HG03565 (cell line): ENCODE data around the gene PRDM15.

Experiments used
- ATAC-seq: cut with Tn5 transposase; IDR thresholded peaks from one replicate; pipeline ENCODE4 v1.9.1; 2021; ENCODE audit warnings: mild to moderate bottlenecking, moderate library complexity; ENCODE audit not compliant: unreplicated experiment

The PRDM15 gene

DNA sequence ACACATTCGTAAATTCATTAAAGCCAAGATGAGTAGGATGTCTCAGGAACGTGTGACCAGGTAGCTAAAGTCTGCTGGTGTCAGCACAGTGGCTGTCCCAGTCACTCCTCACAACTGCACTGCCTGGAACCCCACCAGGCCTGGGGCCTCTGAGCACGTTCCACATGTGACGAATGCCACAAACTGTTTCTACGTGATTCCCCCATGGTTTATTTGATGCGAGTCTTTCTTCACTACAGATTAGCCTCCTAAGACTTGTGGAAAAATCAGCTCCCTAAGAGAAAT lies 33.2 kb downstream of the PRDM15 start:
- no peak for ATAC-seq

DNA sequence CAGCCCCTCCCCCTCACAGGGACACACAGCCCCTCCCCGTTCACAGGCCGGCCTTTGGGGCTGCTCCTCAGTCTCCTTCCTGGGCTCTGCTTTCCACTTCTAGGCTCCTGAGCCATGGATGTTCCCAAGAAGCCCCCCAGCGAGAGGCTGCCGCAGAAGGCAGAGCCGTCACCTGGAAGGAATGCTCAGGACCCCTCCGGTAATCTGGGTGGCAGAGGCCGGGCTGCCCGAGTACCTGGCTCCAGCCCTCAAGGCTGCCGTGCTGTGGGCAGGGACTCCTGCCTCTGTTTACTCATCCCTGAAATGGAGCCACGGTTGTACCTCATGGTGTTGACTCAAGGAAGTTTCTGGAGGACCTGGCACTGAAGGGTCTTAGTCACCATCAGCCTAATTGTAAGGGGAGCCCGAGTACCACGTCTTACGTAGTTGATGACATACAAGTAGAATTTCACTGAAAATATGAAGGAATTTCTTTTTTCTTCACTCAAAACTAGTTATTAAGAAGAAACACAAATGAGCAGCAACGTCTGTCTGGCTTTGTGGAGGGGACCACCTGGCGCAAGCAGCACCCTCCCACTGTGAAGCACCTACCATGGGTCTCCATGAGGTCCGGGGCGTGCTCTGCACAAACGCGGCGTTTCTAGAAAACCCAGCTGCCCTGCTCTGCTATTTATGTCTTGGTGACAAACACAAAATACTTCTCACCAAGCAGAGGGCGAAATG lies 33.7 kb downstream of the PRDM15 start:
- no peak for ATAC-seq

- ATAC-seq: no peak
Observed at GRCh38 chr21:41843584-41843983, 35.6 kb downstream of the PRDM15 start.

- ATAC-seq: no peak
Observed at GRCh38 chr21:41840880-41841279, 38.3 kb downstream of the PRDM15 start.

DNA sequence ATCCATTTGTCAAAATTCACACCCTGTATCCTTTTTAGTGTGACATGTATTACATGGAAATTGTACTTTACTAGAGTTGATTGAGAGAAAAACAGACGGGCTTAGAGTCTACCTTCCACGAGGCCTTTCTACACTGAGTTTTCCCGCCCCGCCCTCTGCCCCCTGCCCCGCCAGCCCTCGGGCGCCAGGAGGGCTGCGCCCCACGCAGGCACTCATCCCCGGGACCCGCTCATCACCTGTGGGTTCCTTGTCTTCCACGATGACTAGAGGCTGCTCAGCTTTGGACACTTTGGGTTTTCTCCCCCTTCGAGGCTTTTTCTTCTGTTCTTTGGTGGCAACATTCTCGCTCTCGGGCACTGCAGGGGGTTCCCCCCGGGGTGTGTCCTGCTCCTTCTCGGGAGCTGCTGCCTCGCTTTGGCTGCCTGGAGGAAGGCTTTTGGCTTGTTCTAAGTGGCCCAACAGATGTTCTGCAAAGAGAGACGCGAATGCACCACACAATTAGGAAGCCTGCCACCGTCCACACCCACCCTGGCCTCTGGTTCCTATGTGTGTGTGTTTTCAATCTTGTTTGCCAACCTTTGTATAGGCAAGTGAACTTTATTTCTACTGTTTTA lies 39.6 kb downstream of the PRDM15 start:
- no peak for ATAC-seq

GRCh38 chr21:41837756-41838297 lies 41.3 kb downstream of the PRDM15 start:
- ATAC-seq: no peak

- no peak for ATAC-seq
Observed at GRCh38 chr21:41836166-41837015, 42.8 kb downstream of the PRDM15 start.

GRCh38 chr21:41835711-41836154 lies 43.4 kb downstream of the PRDM15 start:
- no peak for ATAC-seq

DNA sequence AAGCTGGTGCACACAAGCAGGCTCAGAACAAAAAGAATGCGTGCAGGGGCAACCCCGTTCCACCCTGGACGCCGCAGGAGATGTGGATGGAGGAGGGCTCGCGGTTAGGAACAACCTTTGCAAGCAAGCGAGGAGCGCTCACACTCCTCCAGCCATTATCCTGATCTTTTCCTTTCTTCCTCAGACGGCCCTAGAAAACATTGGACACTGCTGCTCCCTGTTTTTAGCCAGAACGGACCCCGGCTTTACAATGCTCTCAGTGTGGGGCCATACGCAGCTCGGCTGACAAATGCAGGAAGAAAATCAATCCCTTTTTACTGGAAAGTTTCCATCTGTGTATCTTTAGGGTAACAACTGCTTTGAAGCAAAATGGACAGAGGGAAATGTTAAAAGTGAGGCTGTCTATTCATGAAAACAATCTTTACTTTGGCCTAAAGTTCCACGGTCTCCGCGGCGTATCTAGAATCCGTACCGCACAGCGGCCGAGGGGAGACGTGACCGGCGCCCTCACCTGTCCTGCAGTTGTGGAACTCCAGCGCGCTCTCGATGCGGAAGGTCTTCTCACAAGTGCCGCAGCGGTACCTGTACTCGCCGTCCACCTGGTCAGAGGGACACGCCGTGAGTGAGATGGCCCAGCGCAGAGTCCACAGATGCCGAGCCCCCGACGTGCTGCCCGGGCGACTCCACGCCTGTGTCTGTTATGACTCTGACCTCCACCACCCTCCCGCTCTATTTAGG lies 44.0 kb downstream of the PRDM15 start:
- no peak for ATAC-seq

DNA sequence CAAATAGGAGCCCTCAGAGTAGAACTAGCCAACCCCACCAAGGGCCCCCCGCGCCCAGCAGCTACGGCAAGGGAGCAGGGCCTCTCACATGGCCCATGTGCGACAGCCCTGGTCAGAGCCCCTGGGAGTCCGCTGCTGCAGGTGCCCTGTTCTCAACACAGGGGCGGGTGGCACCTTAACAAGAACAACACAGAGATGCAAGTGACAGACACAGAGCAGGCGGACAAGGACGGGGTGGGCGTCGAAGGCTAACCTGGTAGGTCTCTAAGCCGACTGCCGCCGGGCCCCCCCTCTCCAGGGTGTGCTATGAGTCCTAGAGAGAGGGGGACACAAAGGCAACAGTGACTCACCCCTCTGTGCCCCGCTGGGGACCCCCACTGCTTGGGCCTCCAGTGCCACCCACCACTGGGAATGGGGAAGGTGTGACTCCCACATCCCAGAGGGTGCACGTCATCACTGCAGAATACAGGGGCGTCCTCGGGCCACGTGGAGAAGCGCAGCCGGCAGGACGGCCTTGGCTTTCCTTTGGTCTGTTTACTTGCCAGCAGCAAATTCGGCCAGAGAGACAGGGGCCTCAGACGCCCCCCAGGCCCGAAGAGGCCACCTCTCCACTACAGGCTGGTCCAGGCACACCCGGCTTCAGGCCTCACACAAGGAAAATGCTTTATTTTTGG lies 44.8 kb downstream of the PRDM15 start:
- no peak for ATAC-seq

DNA sequence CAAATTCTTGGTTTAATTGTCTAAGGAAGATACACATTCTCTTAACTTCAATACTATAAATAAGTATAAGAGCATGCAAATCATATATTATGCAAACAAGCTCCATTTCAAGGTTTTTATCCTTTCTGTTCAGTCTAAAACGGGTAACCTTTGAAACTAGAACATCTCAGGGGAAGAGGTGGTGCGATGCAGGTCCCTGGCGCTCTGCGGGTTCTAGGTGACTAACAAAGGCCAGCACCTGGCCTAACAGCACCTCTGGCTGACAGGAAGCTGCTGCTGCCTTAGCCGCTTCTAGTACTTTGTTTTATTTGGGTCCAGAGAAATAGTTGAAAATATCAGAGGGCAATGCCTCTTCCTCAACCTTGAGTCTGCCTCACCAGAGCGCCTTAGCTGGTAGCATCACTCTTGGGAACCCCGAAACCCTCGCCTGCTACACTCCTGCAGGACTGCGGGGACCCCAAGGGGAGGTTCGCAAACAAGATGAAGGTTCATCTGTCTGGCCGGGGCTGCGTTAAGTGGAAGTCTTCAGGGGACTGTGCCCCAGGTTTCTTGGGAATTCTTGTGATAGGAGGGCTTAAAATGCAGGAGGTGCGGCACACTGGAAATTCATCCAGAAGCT lies 45.5 kb downstream of the PRDM15 start:
- peak; percentile 54 for ATAC-seq

DNA sequence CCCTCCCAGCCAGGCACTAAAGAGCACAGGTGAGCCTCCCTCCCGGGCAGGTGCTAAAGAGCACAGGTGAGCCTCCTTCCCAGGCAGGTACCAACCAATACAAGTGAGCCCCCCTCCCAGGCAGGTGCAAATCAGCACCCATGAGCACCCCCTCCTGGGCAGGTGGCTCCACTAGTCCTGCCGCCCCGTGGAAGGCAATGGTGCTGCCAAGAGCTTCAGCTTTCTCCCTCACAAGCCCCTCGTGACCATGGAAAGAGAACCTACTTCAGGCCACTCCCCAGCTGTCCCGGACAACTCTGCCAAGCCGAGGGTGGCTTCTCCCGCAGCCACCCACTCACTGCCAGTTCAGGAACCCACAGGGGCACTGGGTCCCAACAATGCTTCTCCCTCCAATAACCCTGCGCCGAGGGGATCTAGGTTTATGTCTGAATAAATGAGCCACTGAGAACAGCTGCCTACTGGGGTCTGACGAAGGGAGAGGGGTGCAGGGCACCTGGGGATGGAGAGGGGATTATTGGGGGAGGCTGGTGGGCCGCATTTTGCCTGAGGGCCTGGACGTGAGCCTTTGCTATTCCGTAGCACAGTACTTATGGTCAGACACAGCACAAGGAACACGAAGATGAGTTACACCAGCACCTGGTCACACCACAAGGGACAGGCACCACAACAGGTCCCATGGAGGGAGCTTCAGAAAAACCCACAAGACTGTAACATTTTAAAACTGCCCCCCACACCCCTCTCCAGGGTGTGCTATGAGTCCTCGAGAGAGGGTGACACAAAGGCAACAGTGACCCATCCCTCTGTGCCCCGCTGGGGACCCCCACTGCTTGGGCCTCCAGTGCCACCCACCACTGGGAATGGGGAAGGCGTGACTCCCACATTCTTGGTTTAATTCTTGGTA lies 46.3 kb downstream of the PRDM15 start:
- ATAC-seq: peak; percentile 37

GRCh38 chr21:41831866-41832595 lies 47.1 kb downstream of the PRDM15 start:
- no peak for ATAC-seq

GRCh38 chr21:41831453-41831831 lies 47.7 kb downstream of the PRDM15 start:
- ATAC-seq: no peak

- ATAC-seq: no peak
Observed at GRCh38 chr21:41830764-41831452, 48.2 kb downstream of the PRDM15 start.

DNA sequence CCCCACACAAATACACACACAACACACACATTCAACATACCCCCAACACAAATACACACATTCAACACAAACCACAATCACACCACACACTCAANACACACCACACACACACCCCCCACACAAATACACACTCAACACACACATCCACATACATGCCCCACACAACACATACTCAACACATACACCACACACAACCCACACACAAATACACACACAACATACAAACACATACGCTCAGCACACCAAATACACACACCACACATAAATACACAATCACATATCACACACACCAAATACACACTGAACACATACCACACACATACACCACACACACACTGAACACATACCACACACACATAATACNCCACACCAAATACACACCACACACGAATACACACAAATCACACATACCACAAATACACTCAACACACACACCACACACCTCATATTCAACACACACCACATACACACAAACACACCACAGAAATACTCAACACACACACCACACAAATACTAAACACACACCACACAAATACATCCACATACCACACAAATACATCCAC lies 48.9 kb downstream of the PRDM15 start:
- no peak for ATAC-seq

DNA sequence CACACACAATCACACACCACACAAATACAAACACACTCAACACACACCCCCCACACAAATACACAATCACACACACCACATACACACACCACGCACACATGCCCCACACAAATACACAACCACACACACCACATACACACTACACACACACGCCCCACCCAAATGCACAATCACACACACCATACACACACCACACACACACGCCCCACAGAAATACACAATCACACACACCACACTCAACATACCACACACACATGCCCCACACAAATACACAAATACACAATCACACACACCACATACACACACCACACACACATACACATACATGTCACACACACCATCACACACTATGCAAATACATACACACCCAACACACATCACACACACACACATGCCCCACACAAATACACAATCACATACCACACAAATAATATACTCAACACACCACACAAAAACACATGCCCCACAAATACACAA lies 50.2 kb downstream of the PRDM15 start:
- ATAC-seq: no peak
